ENCODE data around the gene LILRB2.

GRCh38 chr19:54316746-54317107, 35.8 kb upstream of the LILRB2 start:
- TF ChIP-seq CGGBP1 (CRISPR knock-in tag; IDR thresholded peaks at IDR 0.05) (no peak), POU5F1 (IDR thresholded peaks at IDR 0.05; ENCODE audit: borderline replicate concordance, low read depth, low read length, partially characterized antibody) (no peak), USF1 (CRISPR knock-in tag; IDR thresholded peaks at IDR 0.05) (no peak), POLR2AphosphoS5 (IDR thresholded peaks at IDR 0.05; ENCODE audit: control insufficient read depth, insufficient read depth, low read depth, low read length) (no peak), LEF1 (IDR thresholded peaks at IDR 0.05) (no peak), ZNF449 (CRISPR knock-in tag; IDR thresholded peaks at IDR 0.05) (no peak), NFIC (IDR thresholded peaks at IDR 0.05) (no peak), ZNF282 (CRISPR knock-in tag; IDR thresholded peaks at IDR 0.05) (no peak), ATF7 (IDR thresholded peaks at IDR 0.05) (no peak), FOXP4 (CRISPR knock-in tag; IDR thresholded peaks at IDR 0.05; ENCODE audit: borderline replicate concordance) (no peak), ZNF717 (CRISPR knock-in tag; IDR thresholded peaks at IDR 0.05) (no peak), POLR2AphosphoS2 (IDR thresholded peaks at IDR 0.05; ENCODE audit: low read length) (no peak), MEIS2 (IDR thresholded peaks at IDR 0.05; ENCODE audit: partially characterized antibody) (no peak), CBX2 (IDR thresholded peaks at IDR 0.05; ENCODE audit: insufficient read depth, low read length, poor library complexity, severe bottlenecking) (no peak)
